T-cell (primary cell): ENCODE measurements around the gene YKT6. TPM values are rescaled to one million over a fixed set of nuclear protein-coding genes. Genes with fewer than 3 reads are reported as not detected.

Experiments
- ATAC-seq, 4 experiments: fragments of 200-7000 bp in 3 of 4; fragments of 150-1000 bp in 1 of 4; cut with Tn5 transposase; replicated peaks in 1 of 4; 1 replicate in 3 of 4; 2 replicates in 1 of 4; pipeline ENCODE4 v1.10.0; 2021; ENCODE audit warnings: moderate library complexity in 3 of 4, mild to moderate bottlenecking in 2 of 4, moderate number of reproducible peaks in 1 of 4
- CTCF ChIA-PET, 2 donors: fragments of 300-600 bp; sonication (Branson Sonifier 250); formaldehyde crosslinking; loops; one replicate each; lab custom pipeline; 2022; ENCODE audit warnings: antibody characterized with exemption in 2 of 2; lab: Charles Lee
- POLR2A ChIA-PET, 2 donors: fragments of 300-600 bp; sonication (Branson Sonifier 250); formaldehyde crosslinking; loops; one replicate each; lab custom pipeline; 2022; ENCODE audit warnings: antibody characterized with exemption in 2 of 2; lab: Charles Lee
- DNase-seq, 35 experiments: peaks; one replicate each; pipeline versions ENCODE4 v3.0.0 to v3.0.0-alpha.2; 2013 to 2023
- H3K27ac ChIP-seq: one replicate; pipeline ENCODE4 v1.5.1; 2013; ENCODE audit warnings: low read length
- H3K27me3 ChIP-seq, 2 experiments: replicated peaks in 1 of 2; 1 replicate in 1 of 2; 2 replicates in 1 of 2; pipeline versions ENCODE4 v1.6.1 to v1.7.0; 2013; ENCODE audit warnings: low read length in 1 of 2, mixed read lengths in 1 of 2; ENCODE audit not compliant: control insufficient read depth in 2 of 2, insufficient read depth in 2 of 2; ENCODE audit errors: extremely low read depth in 1 of 2
- H3K36me3 ChIP-seq, 2 donors: 1 replicate in 1 of 2; 2 replicates in 1 of 2; pipeline versions ENCODE4 v1.6.1 to v1.7.0; 2013; ENCODE audit warnings: low read length in 1 of 2; ENCODE audit not compliant: control insufficient read depth in 2 of 2, insufficient read depth in 1 of 2; ENCODE audit errors: extremely low read depth in 1 of 2
- H3K4me1 ChIP-seq, 2 experiments: 1 replicate in 1 of 2; 2 replicates in 1 of 2; pipeline versions ENCODE4 v1.6.1 to v1.7.0; 2013; ENCODE audit warnings: low read length in 2 of 2, mixed read lengths in 1 of 2; ENCODE audit not compliant: insufficient read depth in 2 of 2, control insufficient read depth in 1 of 2; ENCODE audit errors: extremely low read depth in 1 of 2
- H3K4me3 ChIP-seq, 2 donors: 1 replicate in 1 of 2; 2 replicates in 1 of 2; pipeline versions ENCODE4 v1.5.1 to v1.7.0; 2013; ENCODE audit warnings: mild to moderate bottlenecking in 2 of 2, low read length in 1 of 2, moderate library complexity in 1 of 2; ENCODE audit not compliant: control insufficient read depth in 1 of 2; ENCODE audit errors: extremely low read depth in 1 of 2
- H3K9me3 ChIP-seq: 2 replicates; pipeline ENCODE4 v1.7.0; 2013
- H3K27ac Mint-ChIP-seq, 2 donors: one replicate each; pipeline ENCODE4 v1.8.0; 2020 to 2021; ENCODE audit warnings: mild to moderate bottlenecking in 2 of 2, mixed read lengths in 2 of 2
- H3K27me3 Mint-ChIP-seq, 2 donors: one replicate each; pipeline ENCODE4 v1.8.0; 2021 to 2022; ENCODE audit warnings: mixed read lengths in 2 of 2
- H3K36me3 Mint-ChIP-seq: one replicate; pipeline ENCODE4 v1.8.0; 2021; ENCODE audit warnings: mixed read lengths
- H3K4me1 Mint-ChIP-seq, 3 donors: one replicate each; pipeline ENCODE4 v1.8.0; 2020 to 2022; ENCODE audit warnings: mixed read lengths in 3 of 3, mild to moderate bottlenecking in 1 of 3
- H3K4me3 Mint-ChIP-seq, 3 donors: one replicate each; pipeline ENCODE4 v1.8.0; 2020 to 2022; ENCODE audit warnings: mild to moderate bottlenecking in 3 of 3, mixed read lengths in 3 of 3, moderate library complexity in 3 of 3
- H3K9me3 Mint-ChIP-seq, 3 donors: one replicate each; pipeline ENCODE4 v1.8.0; 2020 to 2022; ENCODE audit warnings: mixed read lengths in 3 of 3
- WGBS: methylation state at CpG from one replicate; pipeline ENCODE4 v1.1.5; 2013; ENCODE audit warnings: missing lambda C conversion rate; ENCODE audit not compliant: insufficient coverage; 5-methylcytosine and 5-hydroxymethylcytosine counted together
- total RNA-seq, 35 experiments: library from RNA in 6 of 35; stranded (reverse) in 6 of 35; fragments of 120-200 nt in 1 of 35; gene quantifications; one replicate each; pipeline versions ENCODE4 v1.2.1 to v1.2.4 and lab custom pipeline; 2013 to 2026

The YKT6 gene
- total RNA-seq, 5 donors from 2014 or later (not counting 1 experiment from before 2014, with no cell fraction given), result 55.1 to 74.3 (median 60.2) TPM

GRCh38 chr7:44227911-44228310 is 27.1 kb downstream of the YKT6 start:
- no peaks in the 10 kb centered on the region for H3K9me3 Mint-ChIP-seq
- ChIA-PET CTCF (no interaction called here), POLR2A (interaction anchor here in 1 of 2 donors (0.5 kb wide), 1 partner anchor 297 kb away, joined by 4 read pairs; no protein-coding TSS in a partner anchor)
- ATAC-seq (no peak), DNase-seq (no peak)
- H3K4me1 Mint-ChIP-seq, result no peaks in the 10 kb centered on the region
- Histone ChIP-seq H3K27me3 (peaks cover 0 to 20% of the 10 kb centered on the region in 2 experiments), H3K36me3 (no peaks in the 10 kb centered on the region), H3K27ac (no peak overlapping the region), H3K4me1 (no peaks in the 10 kb centered on the region), H3K9me3 (no peaks in the 10 kb centered on the region), H3K4me3 (no peak overlapping the region)
- H3K36me3 Mint-ChIP-seq, result no peaks in the 10 kb centered on the region
- no peak overlapping the region for H3K27ac Mint-ChIP-seq
- no peak overlapping the region for H3K4me3 Mint-ChIP-seq
- peaks cover 0 to 8% of the 10 kb centered on the region in 2 donors for H3K27me3 Mint-ChIP-seq
- 74% methylated on average over 13 of the region's 14 CpGs for WGBS

- DNase-seq, result no peak
- H3K4me3 Mint-ChIP-seq, result no peak overlapping the region
- Histone ChIP-seq H3K4me3 (no peak overlapping the region), H3K27ac (no peak overlapping the region), H3K27me3 (peaks cover 0 to 25% of the 10 kb centered on the region in 2 experiments), H3K36me3 (no peaks in the 10 kb centered on the region), H3K9me3 (no peaks in the 10 kb centered on the region), H3K4me1 (no peaks in the 10 kb centered on the region)
- H3K27ac Mint-ChIP-seq, result no peak overlapping the region
- CTCF ChIA-PET, result interaction anchor here in 1 of 2 donors (1.5 kb wide), 1 partner anchor 13 kb away, joined by 7 read pairs; no protein-coding TSS in a partner anchor
- ATAC-seq, result no peak
- H3K27me3 Mint-ChIP-seq, result peaks cover 0 to 8% of the 10 kb centered on the region in 2 donors
- WGBS, result 77% methylated on average over 18 of the region's 29 CpGs
- H3K4me1 Mint-ChIP-seq, result no peaks in the 10 kb centered on the region
- H3K36me3 Mint-ChIP-seq, result no peaks in the 10 kb centered on the region
- POLR2A ChIA-PET, result interaction anchor here in 1 of 2 donors (0.5 kb wide), 1 partner anchor 296 kb away, joined by 4 read pairs; no protein-coding TSS in a partner anchor
- no peaks in the 10 kb centered on the region for H3K9me3 Mint-ChIP-seq
Measured at GRCh38 chr7:44228571-44229350, 28.0 kb downstream of the YKT6 start.

DNA sequence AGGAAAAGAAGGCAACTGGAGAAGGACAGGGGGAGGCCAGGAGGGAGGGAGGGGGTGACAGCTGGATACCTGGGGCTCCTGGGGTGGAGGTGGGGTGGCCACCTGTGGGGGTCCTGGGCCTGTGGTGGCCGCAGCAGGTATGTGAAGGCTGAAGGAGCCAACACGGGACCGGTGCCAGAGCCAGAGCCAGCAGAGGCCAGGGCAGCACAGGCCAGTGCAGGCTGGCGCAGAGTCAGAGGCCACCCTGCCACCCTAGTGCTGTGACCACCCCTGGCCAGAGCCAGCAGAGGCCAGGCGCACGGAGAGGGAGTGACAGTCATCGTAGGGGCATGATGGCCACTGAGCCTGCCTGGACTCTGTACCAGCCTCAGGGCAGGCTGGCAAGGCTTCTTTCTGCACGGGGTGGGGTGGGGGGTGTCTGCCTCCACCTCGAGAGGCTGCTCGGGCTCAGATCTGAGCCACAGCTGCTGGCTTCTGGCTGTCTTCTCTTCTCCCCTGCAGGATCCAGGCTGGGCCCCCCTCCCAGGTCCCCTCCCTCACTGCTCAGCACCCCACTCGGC is 28.8 kb downstream of the YKT6 start:
- no peak for ATAC-seq
- POLR2A ChIA-PET, result no interaction called here
- WGBS, result 78% methylated on average over 10 of the region's 11 CpGs

GRCh38 chr7:44230286-44230685 is 29.5 kb downstream of the YKT6 start:
- Histone ChIP-seq H3K27me3 (peaks cover 0 to 18% of the 10 kb centered on the region in 2 experiments), H3K27ac (no peak overlapping the region), H3K4me1 (no peaks in the 10 kb centered on the region), H3K36me3 (no peaks in the 10 kb centered on the region), H3K4me3 (no peak overlapping the region), H3K9me3 (no peaks in the 10 kb centered on the region)
- H3K27me3 Mint-ChIP-seq, result peaks cover 0 to 8% of the 10 kb centered on the region in 2 donors
- DNase-seq (no peak), ATAC-seq (no peak)
- no peak overlapping the region for H3K27ac Mint-ChIP-seq
- 98% methylated on average over 7 of the region's 7 CpGs for WGBS
- ChIA-PET POLR2A (no interaction called here), CTCF (interaction anchor here in 1 of 2 donors (1.5 kb wide), 1 partner anchor 11 kb away, joined by 7 read pairs; no protein-coding TSS in a partner anchor)
- H3K9me3 Mint-ChIP-seq, result no peaks in the 10 kb centered on the region
- H3K36me3 Mint-ChIP-seq, result no peaks in the 10 kb centered on the region
- H3K4me3 Mint-ChIP-seq, result no peak overlapping the region
- H3K4me1 Mint-ChIP-seq, result no peaks in the 10 kb centered on the region

More for the DNA sequence above, 28.8 kb downstream of the YKT6 start:
- no peak overlapping the region for H3K27ac ChIP-seq
- Mint-ChIP-seq H3K27me3 (peaks cover 0 to 8% of the 10 kb centered on the region in 2 donors), H3K4me3 (no peak overlapping the region), H3K9me3 (no peaks in the 10 kb centered on the region), H3K27ac (no peak overlapping the region), H3K4me1 (no peaks in the 10 kb centered on the region), H3K36me3 (no peaks in the 10 kb centered on the region)
- peaks cover 0 to 25% of the 10 kb centered on the region in 2 experiments for H3K27me3 ChIP-seq
- no peaks in the 10 kb centered on the region for H3K4me1 ChIP-seq
- no peak overlapping the region for H3K4me3 ChIP-seq
- no peaks in the 10 kb centered on the region for H3K36me3 ChIP-seq
- no peak for DNase-seq
- CTCF ChIA-PET, result interaction anchor here in 1 of 2 donors (1.5 kb wide), 1 partner anchor 12 kb away, joined by 7 read pairs; no protein-coding TSS in a partner anchor
- no peaks in the 10 kb centered on the region for H3K9me3 ChIP-seq

GRCh38 chr7:44231088-44231487 is 30.3 kb downstream of the YKT6 start:
- no peaks in the 10 kb centered on the region for H3K9me3 ChIP-seq
- no peaks in the 10 kb centered on the region for H3K4me1 ChIP-seq
- H3K36me3 Mint-ChIP-seq, result no peaks in the 10 kb centered on the region
- H3K4me1 Mint-ChIP-seq, result no peaks in the 10 kb centered on the region
- no peak for DNase-seq
- ATAC-seq, result no peak
- no peak overlapping the region for H3K27ac ChIP-seq
- no peaks in the 10 kb centered on the region for H3K36me3 ChIP-seq
- POLR2A ChIA-PET, result no interaction called here
- H3K27ac Mint-ChIP-seq, result no peak overlapping the region
- H3K4me3 Mint-ChIP-seq, result no peak overlapping the region
- no peak overlapping the region for H3K4me3 ChIP-seq
- 92% methylated on average over 9 of the region's 12 CpGs for WGBS
- CTCF ChIA-PET, result no interaction called here
- no peaks in the 10 kb centered on the region for H3K9me3 Mint-ChIP-seq
- H3K27me3 ChIP-seq, result peaks cover 0 to 14% of the 10 kb centered on the region in 2 experiments
- H3K27me3 Mint-ChIP-seq, result peaks cover 0 to 2% of the 10 kb centered on the region in 2 donors

GRCh38 chr7:44232396-44232795 is 31.6 kb downstream of the YKT6 start:
- no peak overlapping the region for H3K27ac Mint-ChIP-seq
- 89% methylated on average over 13 of the region's 13 CpGs for WGBS

More at GRCh38 chr7:44232396-44232795, 31.6 kb downstream of the YKT6 start:
- H3K36me3 Mint-ChIP-seq, result no peaks in the 10 kb centered on the region
- DNase-seq (no peak), ATAC-seq (no peak)
- no peaks in the 10 kb centered on the region for H3K4me1 Mint-ChIP-seq
- Histone ChIP-seq H3K9me3 (no peaks in the 10 kb centered on the region), H3K27me3 (peaks cover 0 to 12% of the 10 kb centered on the region in 2 experiments), H3K4me1 (no peaks in the 10 kb centered on the region), H3K36me3 (no peaks in the 10 kb centered on the region), H3K27ac (no peak overlapping the region), H3K4me3 (no peak overlapping the region)
- CTCF ChIA-PET, result no interaction called here
- H3K9me3 Mint-ChIP-seq, result no peaks in the 10 kb centered on the region
- no peak overlapping the region for H3K4me3 Mint-ChIP-seq
- no peaks in the 10 kb centered on the region for H3K27me3 Mint-ChIP-seq
- POLR2A ChIA-PET, result no interaction called here
